Brain microvascular endothelial cell (primary cell): ENCODE measurements around the gene SYT7.

ENCODE experiments used
- DNase-seq: peaks from one replicate; pipeline ENCODE4 v3.0.0-alpha.2; 2020
- H3K27ac ChIP-seq: fragments of 250-450 bp; sonication (Bioruptor Pico); 2 replicates; pipeline ENCODE4 v1.5.1; 2020; ENCODE audit warnings: mild to moderate bottlenecking, moderate library complexity
- H3K27me3 ChIP-seq: fragments of 250-450 bp; sonication (Bioruptor Pico); replicated peaks from 2 replicates; pipeline ENCODE4 v1.5.1; 2020; ENCODE audit warnings: mild to moderate bottlenecking
- H3K36me3 ChIP-seq: fragments of 250-450 bp; sonication (Bioruptor Pico); replicated peaks from 2 replicates; pipeline ENCODE4 v1.5.1; 2020; ENCODE audit warnings: mild to moderate bottlenecking
- H3K4me3 ChIP-seq: 2 replicates; pipeline ENCODE4 v1.5.1; 2011; ENCODE audit warnings: low read depth, mild to moderate bottlenecking, control low read depth, low read length, moderate library complexity
- in situ Hi-C: cut with HindIII; loops from 2 replicates; pipeline ENCODE4 v1.10.0; 2017; ENCODE audit warnings: low sequenced_read_pairs, low pct_ligation_motif_present
- TF ChIP-seq, protein P1 (sequence below): IDR thresholded peaks from 2 replicates; pipeline ENCODE4 v1.5.1; 2011; ENCODE audit warnings: low read depth, mild to moderate bottlenecking, moderate library complexity, low read length, control low read depth, inconsistent platforms; ENCODE audit errors: missing control alignments

The SYT7 gene

GRCh38 chr11:61545341-61545740 is 35.5 kb downstream of the SYT7 start:
- Histone ChIP-seq H3K27me3 (peaks cover 4% of the 10 kb centered on the region), H3K36me3 (no peaks in the 10 kb centered on the region), H3K4me3 (no peak overlapping the region), H3K27ac (no peak overlapping the region)
- peak; percentile 11 for DNase-seq
- TF ChIP-seq, protein P1, sequence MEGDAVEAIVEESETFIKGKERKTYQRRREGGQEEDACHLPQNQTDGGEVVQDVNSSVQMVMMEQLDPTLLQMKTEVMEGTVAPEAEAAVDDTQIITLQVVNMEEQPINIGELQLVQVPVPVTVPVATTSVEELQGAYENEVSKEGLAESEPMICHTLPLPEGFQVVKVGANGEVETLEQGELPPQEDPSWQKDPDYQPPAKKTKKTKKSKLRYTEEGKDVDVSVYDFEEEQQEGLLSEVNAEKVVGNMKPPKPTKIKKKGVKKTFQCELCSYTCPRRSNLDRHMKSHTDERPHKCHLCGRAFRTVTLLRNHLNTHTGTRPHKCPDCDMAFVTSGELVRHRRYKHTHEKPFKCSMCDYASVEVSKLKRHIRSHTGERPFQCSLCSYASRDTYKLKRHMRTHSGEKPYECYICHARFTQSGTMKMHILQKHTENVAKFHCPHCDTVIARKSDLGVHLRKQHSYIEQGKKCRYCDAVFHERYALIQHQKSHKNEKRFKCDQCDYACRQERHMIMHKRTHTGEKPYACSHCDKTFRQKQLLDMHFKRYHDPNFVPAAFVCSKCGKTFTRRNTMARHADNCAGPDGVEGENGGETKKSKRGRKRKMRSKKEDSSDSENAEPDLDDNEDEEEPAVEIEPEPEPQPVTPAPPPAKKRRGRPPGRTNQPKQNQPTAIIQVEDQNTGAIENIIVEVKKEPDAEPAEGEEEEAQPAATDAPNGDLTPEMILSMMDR: peak; percentile 73
- in situ Hi-C loops: no loop called here

DNA sequence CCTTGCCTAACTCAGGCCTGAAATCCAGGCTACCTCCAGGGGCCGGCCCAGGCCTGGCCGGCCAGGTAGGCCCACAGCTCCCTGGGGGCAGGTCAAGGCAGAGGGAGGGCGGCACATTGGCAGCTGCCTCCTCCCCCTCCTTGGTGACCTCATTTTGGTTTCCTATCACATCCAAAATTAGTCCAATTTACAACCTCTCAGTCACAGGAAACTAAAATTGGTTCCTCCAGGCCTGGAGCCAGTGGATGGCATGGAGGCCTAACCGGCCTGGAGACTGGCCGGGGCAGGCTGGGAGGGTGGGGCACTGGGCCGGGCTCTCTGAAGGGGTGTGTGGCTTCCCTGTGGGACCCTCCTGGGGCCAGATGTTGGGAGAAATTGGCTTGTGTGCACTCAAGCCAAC is 36.4 kb downstream of the SYT7 start:
- DNase-seq: no peak
- peaks cover 5% of the 10 kb centered on the region for H3K27me3 ChIP-seq
- no peak overlapping the region for H3K27ac ChIP-seq
- no peaks in the 10 kb centered on the region for H3K36me3 ChIP-seq
- no peak overlapping the region for H3K4me3 ChIP-seq
- TF ChIP-seq, protein P1: no peak
- in situ Hi-C loops: no loop called here

DNA sequence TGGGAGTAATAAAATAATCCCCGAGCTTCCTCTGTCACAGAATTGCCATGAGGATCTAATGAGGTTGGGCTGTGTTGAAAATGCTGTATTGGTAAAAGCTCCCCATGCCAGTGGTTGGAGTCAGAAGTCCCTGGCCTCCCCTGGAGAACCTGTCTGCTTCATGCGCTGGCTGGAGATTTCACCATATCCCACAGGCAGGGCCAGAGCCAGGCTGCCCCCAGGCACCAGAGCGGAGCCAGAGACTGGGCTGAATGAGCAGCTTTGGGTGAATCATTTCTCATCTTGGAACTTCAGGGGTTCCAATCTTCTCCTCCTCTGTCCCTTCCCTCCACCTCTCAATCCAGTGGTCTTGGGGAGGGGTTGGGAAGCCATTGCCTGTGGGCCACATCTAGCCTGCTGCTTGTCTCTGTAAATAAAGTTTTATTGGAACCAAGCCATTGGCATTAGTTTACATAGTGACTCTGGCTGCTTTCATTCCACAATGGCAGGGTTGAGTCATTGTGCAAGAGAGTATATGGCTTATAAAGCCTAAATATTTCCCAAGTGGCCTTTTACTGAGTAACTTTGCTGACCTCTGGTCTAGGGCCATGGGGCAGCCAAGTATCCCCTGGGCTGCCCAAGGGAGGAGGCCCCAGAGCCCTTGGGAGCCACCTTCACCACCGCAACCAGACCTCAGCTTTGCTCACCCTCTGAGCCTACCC is 37.1 kb downstream of the SYT7 start:
- Histone ChIP-seq H3K27me3 (peaks cover 8% of the 10 kb centered on the region), H3K4me3 (no peak overlapping the region), H3K36me3 (no peaks in the 10 kb centered on the region), H3K27ac (no peak overlapping the region)
- in situ Hi-C loops: no loop called here
- TF ChIP-seq, protein P1: no peak
- DNase-seq: peak; percentile 18

DNA sequence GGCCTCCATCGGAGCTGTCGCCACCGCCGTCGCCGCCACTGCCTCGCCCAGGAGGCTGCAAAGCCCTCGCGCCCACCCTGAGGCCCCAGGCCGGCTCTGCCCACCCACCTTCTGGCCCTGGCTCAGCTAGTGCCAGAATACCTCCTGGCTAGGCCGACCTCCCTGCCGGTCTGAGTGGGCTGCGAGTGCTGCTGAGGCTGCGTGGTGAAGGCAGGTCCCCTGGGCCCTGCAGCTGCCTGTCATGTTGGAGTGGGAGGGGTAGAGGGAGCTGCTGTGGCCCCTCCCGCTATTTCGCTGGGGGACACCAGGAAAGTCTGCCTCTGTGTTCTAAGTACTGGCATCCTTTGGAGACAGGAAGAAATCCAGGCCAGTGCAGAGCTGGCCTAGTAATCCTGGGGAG is 38.2 kb downstream of the SYT7 start:
- Histone ChIP-seq H3K4me3 (no peak overlapping the region), H3K27ac (no peak overlapping the region), H3K27me3 (peaks cover 7% of the 10 kb centered on the region), H3K36me3 (no peaks in the 10 kb centered on the region)
- DNase-seq: no peak
- TF ChIP-seq, protein P1: no peak
- in situ Hi-C loops: no loop called here

DNA sequence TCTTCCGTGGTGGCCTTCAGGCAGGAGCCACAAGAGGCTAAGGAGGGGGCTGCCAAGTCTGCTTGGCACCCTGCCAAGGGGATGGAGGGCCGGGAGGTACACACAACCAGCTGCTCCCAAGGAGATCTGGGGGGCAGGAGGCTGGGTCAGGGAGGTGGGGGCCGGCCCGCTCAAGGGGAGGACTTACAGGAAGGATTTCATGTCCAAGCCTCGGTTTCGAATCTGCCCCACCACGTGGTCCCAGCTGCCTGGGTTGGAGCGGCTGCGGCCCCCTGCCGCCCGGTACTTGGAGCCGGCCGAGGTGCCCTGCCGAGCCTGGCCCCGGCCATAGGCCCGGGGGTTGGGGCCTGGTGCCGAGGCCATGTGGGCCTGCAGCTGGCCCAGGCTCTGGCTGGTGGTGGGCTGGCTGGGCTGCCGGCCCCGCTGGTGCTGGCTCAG is 38.8 kb downstream of the SYT7 start:
- Histone ChIP-seq H3K27me3 (peaks cover 7% of the 10 kb centered on the region), H3K4me3 (no peak overlapping the region), H3K27ac (no peak overlapping the region), H3K36me3 (no peaks in the 10 kb centered on the region)
- DNase-seq: no peak
- TF ChIP-seq, protein P1: no peak
- in situ Hi-C loops: no loop called here

DNA sequence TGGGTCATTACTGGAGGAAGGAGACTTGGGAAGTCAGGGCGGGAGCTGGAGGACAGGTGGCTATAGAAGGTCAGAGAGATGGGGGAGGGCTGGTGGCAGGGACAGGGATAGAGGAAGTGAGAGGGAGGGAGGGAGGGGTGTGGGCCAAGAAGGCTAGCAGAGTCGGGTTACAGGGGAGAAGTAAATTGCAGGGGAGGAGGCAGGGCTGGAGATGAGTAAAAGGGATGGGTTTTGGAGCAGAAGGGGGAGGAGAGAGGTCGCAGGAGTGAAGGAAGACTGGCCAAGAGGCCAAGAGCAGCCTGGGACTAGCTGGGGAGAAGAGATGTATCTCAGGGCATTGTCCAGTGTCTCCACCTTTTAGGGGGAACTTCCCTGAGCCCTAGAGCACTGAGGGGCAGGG is 39.3 kb downstream of the SYT7 start:
- no peak overlapping the region for H3K27ac ChIP-seq
- in situ Hi-C loops: no loop called here
- H3K27me3 ChIP-seq: peaks cover 7% of the 10 kb centered on the region
- H3K4me3 ChIP-seq: no peak overlapping the region
- no peak for DNase-seq
- TF ChIP-seq, protein P1: no peak
- no peaks in the 10 kb centered on the region for H3K36me3 ChIP-seq
